ENCODE results near the gene ARFRP1. TPM values are rescaled to one million over a fixed set of nuclear protein-coding genes. Genes with fewer than 3 reads are reported as not detected.
A peak's percentile ranks its signal among the peaks of the same experiment; 100 is the strongest.

ARFRP1 gene
- total and polyA plus RNA-seq, 2 of the 13 experiments (the other 11 are each of a cell fraction or from before 2014, with no cell fraction given) = 32.0 to 51.1 TPM

DNA sequence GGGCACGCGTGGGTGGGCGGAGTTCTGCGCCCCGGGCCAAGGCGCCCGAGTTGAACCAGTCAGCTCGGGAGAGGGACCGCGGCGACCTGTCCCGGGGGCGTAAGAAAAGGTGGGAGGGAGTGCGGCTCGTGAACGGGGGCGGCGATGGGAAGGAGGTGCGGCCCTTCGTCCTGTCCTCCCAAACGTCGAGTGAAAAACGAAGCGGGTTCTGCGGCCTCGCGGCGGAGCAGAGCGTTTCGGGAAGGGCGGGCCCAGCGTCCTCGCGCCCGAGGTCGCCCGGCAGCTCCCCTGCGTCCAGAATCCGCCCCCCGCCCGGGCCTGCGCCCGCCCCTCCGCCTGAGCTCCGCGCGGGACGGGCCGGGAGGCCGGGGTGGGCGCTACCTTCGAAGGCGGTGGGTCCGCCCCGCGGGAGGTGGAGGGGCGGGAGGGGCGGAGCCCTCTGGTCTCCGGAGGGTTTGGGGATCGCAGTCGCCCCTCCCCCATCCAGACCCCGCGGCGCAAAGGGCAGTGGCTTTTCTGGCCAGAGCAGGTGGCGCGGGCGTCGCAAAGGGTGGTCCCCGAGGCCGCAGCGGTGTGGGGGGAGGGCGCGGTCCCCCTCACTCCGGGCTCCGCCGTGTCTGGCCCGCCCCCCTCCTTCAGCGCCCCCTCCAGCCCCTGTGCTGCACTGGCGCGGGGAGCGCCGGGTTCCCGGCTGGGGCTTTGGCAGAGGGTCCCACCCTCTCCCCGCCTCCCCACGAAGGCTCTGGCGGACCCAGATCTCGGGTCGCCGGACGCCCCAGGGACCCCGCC is 55.4 kb downstream of the ARFRP1 start (continued):
- TF ChIP-seq TFAP4 (IDR thresholded peaks at IDR 0.05; ENCODE audit: borderline replicate concordance, low read depth) (peak; percentile 28; the same call in 1 of the 2 replicates), SIN3A (IDR thresholded peaks at IDR 0.05; ENCODE audit: borderline replicate concordance, low read depth, low read length) (no peak), ZNF317 (CRISPR knock-in tag; IDR thresholded peaks at IDR 0.05) (no peak), SPEN (CRISPR knock-in tag; IDR thresholded peaks at IDR 0.05; ENCODE audit: low read depth) (peak; percentile 74), SP1 (IDR thresholded peaks at IDR 0.05) (no peak), SP1 (CRISPR knock-in tag; IDR thresholded peaks at IDR 0.05) (peak; percentile 39; the same call in 1 of the 2 replicates), ZKSCAN1 (IDR thresholded peaks at IDR 0.05; ENCODE audit: low read length) (no peak), SOX13 (IDR thresholded peaks at IDR 0.05) (no peak), SOX13 (CRISPR knock-in tag; conservative IDR thresholded peaks at IDR 0.05 in 1 of 2, IDR thresholded peaks at IDR 0.05 in 1 of 2) (peak in 1 of 2 experiments; percentile 20; a peak in 1 of 4 replicates), JUNB (CRISPR knock-in tag; IDR thresholded peaks at IDR 0.05; ENCODE audit: borderline replicate concordance) (no peak), ZNF580 (CRISPR knock-in tag; IDR thresholded peaks at IDR 0.05; ENCODE audit: borderline replicate concordance, low read depth) (no peak), THAP11 (CRISPR knock-in tag; IDR thresholded peaks at IDR 0.05) (peak; percentile 30; the same call in 1 of the 2 replicates), ZBTB39 (CRISPR knock-in tag; IDR thresholded peaks at IDR 0.05) (peak; percentile 29; the same call in 1 of the 2 replicates), ZNF205 (CRISPR knock-in tag; IDR thresholded peaks at IDR 0.05) (0 out of 2 replicates have a peak, but pooled peaks have one; percentile 30), ZNF576 (CRISPR knock-in tag; IDR thresholded peaks at IDR 0.05) (no peak)
- TF ChIP-seq, protein P1, sequence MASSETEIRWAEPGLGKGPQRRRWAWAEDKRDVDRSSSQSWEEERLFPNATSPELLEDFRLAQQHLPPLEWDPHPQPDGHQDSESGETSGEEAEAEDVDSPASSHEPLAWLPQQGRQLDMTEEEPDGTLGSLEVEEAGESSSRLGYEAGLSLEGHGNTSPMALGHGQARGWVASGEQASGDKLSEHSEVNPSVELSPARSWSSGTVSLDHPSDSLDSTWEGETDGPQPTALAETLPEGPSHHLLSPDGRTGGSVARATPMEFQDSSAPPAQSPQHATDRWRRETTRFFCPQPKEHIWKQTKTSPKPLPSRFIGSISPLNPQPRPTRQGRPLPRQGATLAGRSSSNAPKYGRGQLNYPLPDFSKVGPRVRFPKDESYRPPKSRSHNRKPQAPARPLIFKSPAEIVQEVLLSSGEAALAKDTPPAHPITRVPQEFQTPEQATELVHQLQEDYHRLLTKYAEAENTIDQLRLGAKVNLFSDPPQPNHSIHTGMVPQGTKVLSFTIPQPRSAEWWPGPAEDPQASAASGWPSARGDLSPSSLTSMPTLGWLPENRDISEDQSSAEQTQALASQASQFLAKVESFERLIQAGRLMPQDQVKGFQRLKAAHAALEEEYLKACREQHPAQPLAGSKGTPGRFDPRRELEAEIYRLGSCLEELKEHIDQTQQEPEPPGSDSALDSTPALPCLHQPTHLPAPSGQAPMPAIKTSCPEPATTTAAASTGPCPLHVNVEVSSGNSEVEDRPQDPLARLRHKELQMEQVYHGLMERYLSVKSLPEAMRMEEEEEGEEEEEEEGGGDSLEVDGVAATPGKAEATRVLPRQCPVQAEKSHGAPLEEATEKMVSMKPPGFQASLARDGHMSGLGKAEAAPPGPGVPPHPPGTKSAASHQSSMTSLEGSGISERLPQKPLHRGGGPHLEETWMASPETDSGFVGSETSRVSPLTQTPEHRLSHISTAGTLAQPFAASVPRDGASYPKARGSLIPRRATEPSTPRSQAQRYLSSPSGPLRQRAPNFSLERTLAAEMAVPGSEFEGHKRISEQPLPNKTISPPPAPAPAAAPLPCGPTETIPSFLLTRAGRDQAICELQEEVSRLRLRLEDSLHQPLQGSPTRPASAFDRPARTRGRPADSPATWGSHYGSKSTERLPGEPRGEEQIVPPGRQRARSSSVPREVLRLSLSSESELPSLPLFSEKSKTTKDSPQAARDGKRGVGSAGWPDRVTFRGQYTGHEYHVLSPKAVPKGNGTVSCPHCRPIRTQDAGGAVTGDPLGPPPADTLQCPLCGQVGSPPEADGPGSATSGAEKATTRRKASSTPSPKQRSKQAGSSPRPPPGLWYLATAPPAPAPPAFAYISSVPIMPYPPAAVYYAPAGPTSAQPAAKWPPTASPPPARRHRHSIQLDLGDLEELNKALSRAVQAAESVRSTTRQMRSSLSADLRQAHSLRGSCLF (CRISPR knock-in tag; IDR thresholded peaks at IDR 0.05; ENCODE audit: borderline replicate concordance) = no peak
- TF ChIP-seq, protein P2, sequence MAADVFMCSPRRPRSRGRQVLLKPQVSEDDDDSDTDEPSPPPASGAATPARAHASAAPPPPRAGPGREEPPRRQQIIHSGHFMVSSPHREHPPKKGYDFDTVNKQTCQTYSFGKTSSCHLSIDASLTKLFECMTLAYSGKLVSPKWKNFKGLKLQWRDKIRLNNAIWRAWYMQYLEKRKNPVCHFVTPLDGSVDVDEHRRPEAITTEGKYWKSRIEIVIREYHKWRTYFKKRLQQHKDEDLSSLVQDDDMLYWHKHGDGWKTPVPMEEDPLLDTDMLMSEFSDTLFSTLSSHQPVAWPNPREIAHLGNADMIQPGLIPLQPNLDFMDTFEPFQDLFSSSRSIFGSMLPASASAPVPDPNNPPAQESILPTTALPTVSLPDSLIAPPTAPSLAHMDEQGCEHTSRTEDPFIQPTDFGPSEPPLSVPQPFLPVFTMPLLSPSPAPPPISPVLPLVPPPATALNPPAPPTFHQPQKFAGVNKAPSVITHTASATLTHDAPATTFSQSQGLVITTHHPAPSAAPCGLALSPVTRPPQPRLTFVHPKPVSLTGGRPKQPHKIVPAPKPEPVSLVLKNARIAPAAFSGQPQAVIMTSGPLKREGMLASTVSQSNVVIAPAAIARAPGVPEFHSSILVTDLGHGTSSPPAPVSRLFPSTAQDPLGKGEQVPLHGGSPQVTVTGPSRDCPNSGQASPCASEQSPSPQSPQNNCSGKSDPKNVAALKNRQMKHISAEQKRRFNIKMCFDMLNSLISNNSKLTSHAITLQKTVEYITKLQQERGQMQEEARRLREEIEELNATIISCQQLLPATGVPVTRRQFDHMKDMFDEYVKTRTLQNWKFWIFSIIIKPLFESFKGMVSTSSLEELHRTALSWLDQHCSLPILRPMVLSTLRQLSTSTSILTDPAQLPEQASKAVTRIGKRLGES (CRISPR knock-in tag; IDR thresholded peaks at IDR 0.05; ENCODE audit: borderline replicate concordance) = peak; percentile 31; the same call in 1 of the 2 replicates
